Measurements from ENCODE around the gene PCNT. TPM values are rescaled to one million over a fixed set of nuclear protein-coding genes. Genes with fewer than 3 reads are reported as not detected.
"Not testable (repeated sequence)": the region's sequence is repeated elsewhere in the genome, so short reads cannot be mapped to it uniquely, and the experiment has no call there.

PCNT gene
- total RNA-seq, 1 donor from 2014 or later = 13.2 TPM

DNA sequence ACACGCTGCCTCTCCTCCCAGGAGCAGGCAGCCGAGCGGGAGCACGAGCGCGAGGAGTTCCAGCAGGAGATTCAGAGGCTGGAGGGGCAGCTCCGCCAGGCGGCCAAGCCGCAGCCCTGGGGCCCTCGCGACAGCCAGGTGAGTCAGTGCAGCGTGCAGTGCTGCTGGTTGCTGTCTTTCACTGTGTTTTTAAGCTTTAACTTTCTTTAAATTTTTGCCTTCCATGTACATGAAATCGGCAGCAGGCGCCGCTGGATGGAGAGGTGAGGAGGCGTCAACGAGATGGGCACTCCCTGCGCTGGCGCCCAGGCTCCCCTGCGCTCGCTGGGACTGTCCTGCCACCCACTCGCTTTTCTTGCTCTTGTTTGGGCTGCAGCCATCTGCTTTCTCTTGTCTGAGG lies 74.0 kb downstream of the PCNT start:
- no peak for ATAC-seq
- no peak for DNase-seq (ENCODE audit: low spot score)

- DNase-seq (ENCODE audit: low spot score) = no peak
- ATAC-seq = no peak
Observed at GRCh38 chr21:46399129-46399528, 75.2 kb downstream of the PCNT start.

GRCh38 chr21:46399686-46400085 lies 75.7 kb downstream of the PCNT start:
- DNase-seq (ENCODE audit: low spot score) (no peak), ATAC-seq (no peak)

DNA sequence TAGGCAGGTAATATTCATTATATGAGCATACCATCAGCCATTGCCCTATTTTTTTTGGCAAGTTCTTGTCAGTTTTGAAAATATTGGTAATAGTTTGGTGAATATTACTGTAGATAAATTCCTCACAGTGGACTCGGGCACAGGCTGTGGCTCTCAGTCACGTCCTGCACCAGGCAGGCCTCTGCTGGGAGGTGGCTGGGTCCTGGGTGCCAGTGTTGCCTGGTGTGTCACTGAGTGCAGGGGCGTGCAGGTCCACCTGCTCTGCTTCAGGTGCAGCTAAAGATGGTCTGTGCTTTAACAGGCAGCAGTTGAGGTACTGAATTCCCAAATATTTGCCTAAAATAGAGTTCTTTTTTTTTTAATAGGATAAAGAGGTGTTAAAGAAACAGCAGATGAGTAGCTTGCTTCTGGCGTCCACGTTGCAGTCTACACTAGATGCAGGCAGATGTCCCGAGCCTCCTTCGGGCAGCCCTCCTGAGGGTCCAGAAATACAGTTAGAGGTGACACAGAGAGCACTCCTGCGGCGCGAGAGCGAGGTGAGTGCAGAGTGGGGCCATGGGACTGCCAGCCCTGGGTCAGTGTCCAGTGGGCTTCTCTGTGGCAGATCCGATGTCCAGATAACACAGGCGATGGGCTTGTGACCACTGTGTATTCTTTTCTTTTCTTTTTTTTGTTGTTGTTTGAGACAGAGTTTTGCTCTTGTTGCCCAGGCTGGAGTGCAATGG lies 77.4 kb downstream of the PCNT start:
- no peak for DNase-seq (ENCODE audit: low spot score)
- no peak for ATAC-seq

- no peak for ATAC-seq
- no peak for DNase-seq (ENCODE audit: low spot score)
Observed at GRCh38 chr21:46402421-46402820, 78.5 kb downstream of the PCNT start.

GRCh38 chr21:46403234-46403811 lies 79.4 kb downstream of the PCNT start:
- ATAC-seq; DNase-seq (ENCODE audit: low spot score): not testable (repeated sequence)

DNA sequence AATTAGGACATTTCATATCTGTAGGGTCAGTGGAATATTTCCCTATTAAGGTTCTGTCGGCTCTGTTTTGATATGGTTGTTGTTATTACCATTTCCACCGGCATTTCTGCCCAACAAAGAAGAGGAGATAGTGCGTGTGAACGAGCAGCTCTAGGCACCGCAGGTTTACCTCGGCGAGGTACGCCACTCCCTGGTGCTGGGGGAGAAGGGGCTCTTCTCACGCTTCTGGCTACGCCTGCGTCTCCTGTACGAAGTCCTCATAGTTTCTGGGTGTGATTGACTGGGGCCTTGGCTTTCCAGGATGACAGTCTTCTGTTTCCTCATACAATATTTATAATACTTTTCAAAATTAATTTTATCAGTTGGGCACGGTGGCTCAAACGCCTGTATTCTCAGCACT lies 80.3 kb downstream of the PCNT start:
- ATAC-seq (no peak), DNase-seq (ENCODE audit: low spot score) (no peak)

- DNase-seq (ENCODE audit: low spot score) (no peak), ATAC-seq (no peak)
Observed at GRCh38 chr21:46406001-46406400, 82.0 kb downstream of the PCNT start.

DNA sequence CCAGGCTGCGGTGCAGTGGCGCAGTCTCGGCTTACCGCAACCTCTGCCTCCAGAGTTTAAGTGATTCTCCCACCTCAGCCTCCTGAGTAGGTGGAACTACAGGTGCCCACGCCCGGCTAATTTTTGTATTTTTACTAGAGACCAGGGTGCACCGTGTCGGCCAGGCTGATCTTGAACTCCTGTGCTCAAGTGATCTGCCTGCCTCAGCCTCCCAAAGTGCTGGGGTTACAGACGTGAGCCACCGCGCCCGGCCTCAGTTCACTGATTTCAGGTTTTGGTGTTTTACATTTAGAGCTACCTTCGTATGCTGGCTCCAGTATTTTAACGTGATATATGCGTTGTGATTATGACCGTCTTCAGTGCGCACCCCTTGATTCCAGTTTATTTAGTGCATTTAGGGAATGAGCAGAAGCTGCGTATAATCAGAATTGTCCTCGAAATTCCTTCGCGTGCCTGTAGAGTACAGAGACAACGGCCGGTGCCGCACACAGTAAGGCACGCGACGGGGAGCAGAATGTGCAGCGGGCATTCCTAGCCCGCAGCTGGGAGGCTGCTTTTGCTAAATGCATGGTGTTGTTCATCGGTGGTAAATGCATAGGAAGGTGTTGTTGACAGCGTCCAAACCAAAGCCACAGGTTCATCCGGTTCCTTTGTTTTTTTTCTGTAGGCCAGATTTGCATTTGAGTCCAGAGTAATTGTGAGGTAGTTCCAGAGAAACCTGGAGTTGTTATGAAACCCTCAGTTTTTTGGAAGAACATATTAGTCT lies 85.9 kb downstream of the PCNT start:
- ATAC-seq (no peak), DNase-seq (ENCODE audit: low spot score) (no peak)

- ATAC-seq (no peak), DNase-seq (ENCODE audit: low spot score) (no peak)
Observed at GRCh38 chr21:46410516-46410915, 86.6 kb downstream of the PCNT start.

GRCh38 chr21:46411236-46411635 lies 87.3 kb downstream of the PCNT start:
- DNase-seq (ENCODE audit: low spot score) = no peak
- no peak for ATAC-seq

DNA sequence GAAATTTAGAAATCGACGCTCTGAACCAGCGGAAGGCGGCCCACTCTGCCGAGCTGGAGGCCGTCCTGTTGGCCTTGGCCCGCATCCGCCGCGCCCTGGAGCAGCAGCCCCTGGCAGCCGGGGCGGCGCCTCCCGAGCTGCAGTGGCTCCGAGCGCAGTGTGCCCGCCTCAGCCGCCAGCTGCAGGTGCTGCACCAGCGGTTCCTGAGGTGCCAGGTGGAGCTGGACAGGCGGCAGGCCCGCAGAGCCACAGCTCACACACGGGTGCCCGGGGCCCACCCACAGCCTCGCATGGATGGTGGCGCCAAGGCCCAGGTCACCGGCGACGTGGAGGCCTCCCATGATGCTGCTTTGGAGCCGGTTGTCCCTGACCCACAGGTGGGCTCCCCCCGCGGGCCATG lies 87.7 kb downstream of the PCNT start:
- ATAC-seq = no peak
- no peak for DNase-seq (ENCODE audit: low spot score)

DNA sequence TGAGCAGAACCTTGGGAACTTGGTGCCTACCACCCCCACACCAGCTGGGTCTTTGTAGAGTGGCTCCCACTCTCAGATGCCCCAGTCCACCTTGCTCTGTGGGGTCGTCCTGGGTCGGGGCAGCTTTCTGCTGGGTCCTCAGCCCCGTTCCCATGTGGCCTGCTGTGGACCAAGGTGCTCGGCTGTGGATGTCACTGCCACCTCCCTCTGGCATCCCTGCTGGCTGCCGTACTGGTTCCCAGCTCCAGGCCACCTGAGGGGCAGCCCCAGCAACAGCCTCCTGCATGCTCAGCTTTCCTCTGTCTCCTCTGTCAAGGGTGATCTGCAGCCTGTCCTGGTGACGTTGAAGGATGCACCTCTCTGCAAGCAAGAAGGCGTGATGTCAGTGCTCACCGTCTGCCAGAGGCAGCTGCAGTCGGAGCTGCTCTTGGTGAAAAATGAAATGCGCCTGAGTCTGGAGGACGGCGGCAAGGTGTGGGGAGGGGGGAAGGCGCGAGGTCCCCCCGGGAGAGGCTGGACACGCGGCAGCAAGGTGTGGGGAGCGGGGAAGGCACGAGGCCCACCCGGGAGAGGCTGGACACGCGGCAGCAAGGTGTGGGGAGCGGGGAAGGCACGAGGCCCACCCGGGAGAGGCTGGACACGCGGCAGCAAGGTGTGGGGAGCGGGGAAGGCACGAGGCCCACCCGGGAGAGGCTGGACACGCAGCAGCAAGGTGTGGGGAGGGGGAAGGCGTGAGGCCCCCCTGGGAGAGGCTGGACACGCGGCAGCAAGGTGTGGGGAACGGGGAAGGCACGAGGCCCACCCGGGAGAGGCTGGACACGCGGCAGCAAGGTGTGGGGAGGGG lies 88.8 kb downstream of the PCNT start:
- DNase-seq (ENCODE audit: low spot score) (no peak), ATAC-seq (no peak)

GRCh38 chr21:46413365-46413696 lies 89.4 kb downstream of the PCNT start:
- ATAC-seq (no peak), DNase-seq (ENCODE audit: low spot score) (no peak)

- no peak for ATAC-seq
- no peak for DNase-seq (ENCODE audit: low spot score)
Observed at GRCh38 chr21:46414965-46415275, 91.0 kb downstream of the PCNT start.

- DNase-seq (ENCODE audit: low spot score) = no peak
- ATAC-seq = no peak
Observed at GRCh38 chr21:46416551-46416950, 92.6 kb downstream of the PCNT start.

DNA sequence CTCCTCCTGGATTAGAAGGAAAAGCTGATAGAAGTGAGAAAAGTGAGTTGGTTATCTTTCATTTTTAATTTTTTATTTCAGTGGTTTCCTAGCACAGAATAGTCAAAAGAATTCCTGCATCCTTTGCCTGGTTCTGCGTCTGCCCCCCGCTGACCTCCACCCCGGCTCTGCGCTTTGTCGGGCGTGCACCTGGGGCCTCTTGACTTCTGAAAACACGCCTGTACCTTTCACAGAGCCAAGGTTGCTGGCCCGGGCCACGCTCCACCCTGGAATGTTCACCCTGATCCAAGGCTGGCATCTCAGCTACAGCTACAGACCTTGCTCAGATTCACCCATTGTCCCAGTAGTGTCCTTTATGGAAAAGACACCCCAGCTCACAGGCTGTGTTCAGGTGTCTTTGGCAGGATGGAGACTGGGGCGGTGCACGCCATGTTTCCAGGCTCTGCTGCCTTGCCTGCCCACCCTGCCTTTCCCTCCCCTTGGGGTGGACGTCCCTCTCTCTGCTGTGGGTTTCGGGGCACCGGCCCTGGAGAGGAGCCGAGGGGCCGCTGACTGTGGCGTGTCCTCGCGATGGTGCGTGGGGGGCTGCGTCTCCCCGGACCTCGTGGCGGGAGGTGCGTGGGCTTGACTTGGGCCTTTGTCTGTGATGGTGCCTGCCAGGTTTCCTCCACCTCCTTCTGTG lies 94.5 kb downstream of the PCNT start:
- DNase-seq (ENCODE audit: low spot score) = no peak

GRCh38 chr21:46420241-46421190 lies 96.6 kb downstream of the PCNT start:
- ATAC-seq = no peak
- DNase-seq (ENCODE audit: low spot score) = no peak

More for the DNA sequence above, 94.5 kb downstream of the PCNT start:
- ATAC-seq = no peak

DNA sequence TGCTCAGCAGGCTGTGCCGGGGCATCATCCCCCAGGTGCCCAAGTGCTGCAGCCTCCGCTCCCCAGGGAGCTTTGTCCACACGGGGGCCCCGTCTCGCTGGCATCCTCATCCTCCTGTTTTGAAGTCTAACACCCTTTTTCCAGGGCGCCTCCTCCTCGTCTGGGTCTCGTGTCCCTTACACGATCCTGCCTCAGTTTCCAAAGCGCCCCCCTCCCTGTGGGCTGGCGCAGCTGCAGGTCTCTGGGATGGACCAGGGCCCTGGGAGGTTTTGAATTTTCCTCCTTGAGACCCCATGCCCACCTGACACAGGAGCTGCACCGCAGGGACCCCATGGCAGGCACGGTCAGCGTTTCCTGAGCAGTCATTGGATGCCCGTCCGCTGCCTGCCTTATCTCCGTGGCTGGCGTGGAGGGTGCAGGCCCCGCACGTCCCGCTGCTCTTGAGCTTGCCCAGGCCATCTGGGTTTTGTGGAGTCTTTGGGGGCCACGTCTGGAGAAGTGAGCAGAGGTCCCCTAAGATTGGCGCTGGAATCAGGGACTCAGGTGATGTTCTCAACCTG lies 97.3 kb downstream of the PCNT start:
- no peak for ATAC-seq
- no peak for DNase-seq (ENCODE audit: low spot score)

Data from left lobe of liver (tissue), 2 donors.